BJ (cell line): ENCODE measurements around the gene CXCL17. TPM values are rescaled to one million over a fixed set of nuclear protein-coding genes. Genes with fewer than 3 reads are reported as not detected.

Experiments
- CTCF ChIA-PET: fragments of 350-600 bp; formaldehyde crosslinking; extraction: SDS; loops from one replicate; lab custom pipeline; 2021; ENCODE audit warnings: antibody characterized with exemption, inconsistent platforms; lab: Yijun Ruan, JAX
- POLR2A ChIA-PET: fragments of 300-600 bp; sonication (Branson Sonifier 250); formaldehyde crosslinking; extraction: SDS; loops from one replicate; lab custom pipeline; 2021; ENCODE audit warnings: antibody characterized with exemption; lab: Charles Lee
- DNase-seq: peaks from one replicate; pipeline ENCODE4 v3.0.0-alpha.2; 2011; ENCODE audit warnings: low read depth
- H3K27me3 ChIP-seq: 2 replicates; pipeline ENCODE4 v1.6.0; 2011; ENCODE audit warnings: low read length; ENCODE audit not compliant: control insufficient read depth, insufficient read depth
- H3K36me3 ChIP-seq: 2 replicates; pipeline ENCODE4 v1.5.1; 2011; ENCODE audit warnings: low read length; ENCODE audit not compliant: control insufficient read depth, insufficient read depth
- H3K4me3 ChIP-seq: 2 replicates; pipeline ENCODE4 v1.5.1; 2011; ENCODE audit warnings: low read depth, mild to moderate bottlenecking, control low read depth, low read length
- CTCF ChIP-seq: IDR thresholded peaks from 2 replicates; pipeline ENCODE4 v1.5.1; 2011; ENCODE audit warnings: low read depth, mild to moderate bottlenecking, control low read depth, inconsistent platforms, low read length, moderate library complexity; ENCODE audit not compliant: insufficient read depth
- polyA plus RNA-seq: library from polyadenylated mRNA; depleted of rRNA; stranded (reverse); fragments of >200 nt; gene quantifications from 2 replicates; pipeline ENCODE4 v1.2.3, GENCODE V29; 2011

Gene CXCL17
- polyA plus RNA-seq, 1 experiment: not detected

- ChIA-PET CTCF (interaction anchor here (0.6 to 3.2 kb wide), 10 partner anchors 8 to 798 kb away, joined by 3 to 9 read pairs (median 4); partner anchors contain the start of gene CXCL17), POLR2A (no interaction called here)
- no peaks in the 10 kb centered on the region for H3K36me3 ChIP-seq
- no peak for DNase-seq
- H3K27me3 ChIP-seq: no peaks in the 10 kb centered on the region; the same call in 1 of the 2 replicates
- TF ChIP-seq CTCF: peak; percentile 60
- H3K4me3 ChIP-seq: no peak overlapping the region
Measured at GRCh38 chr19:42433503-42434260, 9.1 kb downstream of the CXCL17 start.

- H3K27me3 ChIP-seq: no peaks in the 10 kb centered on the region; the same call in 1 of the 2 replicates
- H3K36me3 ChIP-seq: no peaks in the 10 kb centered on the region
- H3K4me3 ChIP-seq: no peak overlapping the region
- ChIA-PET POLR2A (no interaction called here), CTCF (interaction anchor here (0.9 to 2.0 kb wide), 5 partner anchors 9 to 97 kb away, joined by 3 to 5 read pairs (median 3); partner anchors contain the start of gene CEACAM1)
- DNase-seq: no peak
- no peak for TF ChIP-seq CTCF
Measured at GRCh38 chr19:42431486-42431885, 11.3 kb downstream of the CXCL17 start.

GRCh38 chr19:42428676-42429075 is 14.1 kb downstream of the CXCL17 start:
- ChIA-PET CTCF (interaction anchor here (1.0 to 3.6 kb wide), 2 partner anchors 10 to 12 kb away, joined by 8 to 13 read pairs; no protein-coding TSS in a partner anchor), POLR2A (no interaction called here)
- no peaks in the 10 kb centered on the region for H3K36me3 ChIP-seq
- H3K27me3 ChIP-seq: no peaks in the 10 kb centered on the region; the same call in 1 of the 2 replicates
- no peak overlapping the region for H3K4me3 ChIP-seq
- no peak for TF ChIP-seq CTCF
- DNase-seq: no peak

GRCh38 chr19:42427313-42427712 is 15.4 kb downstream of the CXCL17 start, which contains the start of gene LIPE:
Gene LIPE, minus strand, starts transcription at chr19:42427388. Its CDS starts 239 bp downstream, at chr19:42427149.
- Histone ChIP-seq H3K4me3 (no peak within 1 kb of the TSS), H3K27me3 (no peaks in the 10 kb centered on the region), H3K36me3 (no peaks in the 10 kb centered on the region)
- ChIA-PET CTCF (interaction anchor here (2.1 to 3.6 kb wide), 2 partner anchors 11 to 13 kb away, joined by 6 to 13 read pairs; no protein-coding TSS in a partner anchor), POLR2A (no interaction called here)
- DNase-seq: no peak
- no peak for TF ChIP-seq CTCF

DNA sequence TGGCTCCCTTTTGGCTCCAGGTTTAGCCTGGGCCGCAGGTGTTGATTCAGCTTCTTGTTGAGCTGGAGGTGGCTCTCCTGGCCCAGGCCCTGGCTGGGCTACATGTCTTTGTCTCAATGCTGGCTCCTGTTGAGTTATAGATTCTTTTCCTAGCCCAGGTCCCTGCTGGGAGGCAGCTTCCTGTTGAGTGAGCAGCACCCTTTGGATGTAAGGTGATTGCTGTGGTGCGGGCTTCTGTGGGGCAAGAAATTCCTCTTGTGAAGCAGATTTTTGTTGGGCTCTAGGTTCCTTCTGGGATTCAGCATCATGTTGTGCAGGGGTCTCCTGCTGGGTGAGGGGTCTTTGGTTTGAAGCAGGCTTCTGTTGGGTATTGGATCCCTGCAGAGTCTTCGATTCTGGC is 16.1 kb downstream of the CXCL17 start:
- POLR2A ChIA-PET: no interaction called here
- TF ChIP-seq CTCF: no peak
- Histone ChIP-seq H3K4me3 (no peak overlapping the region), H3K36me3 (no peaks in the 10 kb centered on the region), H3K27me3 (no peaks in the 10 kb centered on the region)
- no peak for DNase-seq
- CTCF ChIA-PET: interaction anchor here (0.5 to 3.6 kb wide), 3 partner anchors 12 to 139 kb away, joined by 5 to 13 read pairs (median 6); no protein-coding TSS in a partner anchor
